ENCODE data around the gene KIF16B. TPM values are rescaled to one million over a fixed set of nuclear protein-coding genes. Genes with fewer than 3 reads are reported as not detected.

KIF16B gene
- total and polyA plus RNA-seq, 7 donors: 18.9 to 49.7 (median 22.4) TPM

- no peaks in the 10 kb centered on the region for H3K4me1 ChIP-seq
Observed at GRCh38 chr20:16427571-16427970, 145.7 kb downstream of the KIF16B start.

GRCh38 chr20:16424780-16425179, 148.5 kb downstream of the KIF16B start:
- Histone ChIP-seq H3K27me3 (no peaks in the 10 kb centered on the region), H3K9me3 (no peaks in the 10 kb centered on the region), H3K36me3 (peaks cover 0 to 73% (median 22%) of the 10 kb centered on the region in 4 donors), H3K4me1 (no peaks in the 10 kb centered on the region), H3K4me3 (no peak overlapping the region), H3K27ac (no peak overlapping the region)
- 64 to 72% methylated on average over 1 of the region's 1 CpG for WGBS, 2 donors
- no peak for DNase-seq
- intact Hi-C loops (cut with DNase I): no loop called here
- TF ChIP-seq CTCF (IDR thresholded peaks at IDR 0.05) (no peak), POLR2AphosphoS5 (IDR thresholded peaks at IDR 0.05) (no peak), EP300 (IDR thresholded peaks at IDR 0.05) (no peak), POLR2A (IDR thresholded peaks at IDR 0.05) (no peak)

More at GRCh38 chr20:16427571-16427970, 145.7 kb downstream of the KIF16B start:
- no peak for TF ChIP-seq POLR2A (IDR thresholded peaks at IDR 0.05)
- no peak for TF ChIP-seq EP300 (IDR thresholded peaks at IDR 0.05)
- no peak for TF ChIP-seq POLR2AphosphoS5 (IDR thresholded peaks at IDR 0.05)
- no peak for TF ChIP-seq CTCF (IDR thresholded peaks at IDR 0.05)
- H3K9me3 ChIP-seq: no peaks in the 10 kb centered on the region
- no peak for DNase-seq
- no peak overlapping the region for H3K27ac ChIP-seq
- H3K4me3 ChIP-seq: no peak overlapping the region
- no peaks in the 10 kb centered on the region for H3K27me3 ChIP-seq
- intact Hi-C loops (cut with DNase I): no loop called here
- WGBS, 2 donors: 93% methylated on average over 2 of the region's 2 CpGs
- peaks cover 0 to 68% (median 22%) of the 10 kb centered on the region in 4 donors for H3K36me3 ChIP-seq

GRCh38 chr20:16423311-16424212, 149.7 kb downstream of the KIF16B start:
- H3K36me3 ChIP-seq: peaks cover 0 to 64% (median 14%) of the 10 kb centered on the region in 4 donors

GRCh38 chr20:16419138-16419715, 154.0 kb downstream of the KIF16B start:
- TF ChIP-seq CTCF (IDR thresholded peaks at IDR 0.05) (no peak), POLR2AphosphoS5 (IDR thresholded peaks at IDR 0.05) (no peak), POLR2A (IDR thresholded peaks at IDR 0.05) (no peak), EP300 (IDR thresholded peaks at IDR 0.05) (no peak)
- no peaks in the 10 kb centered on the region for H3K27me3 ChIP-seq
- DNase-seq: no peak

More at GRCh38 chr20:16423311-16424212, 149.7 kb downstream of the KIF16B start:
- Histone ChIP-seq H3K9me3 (no peaks in the 10 kb centered on the region), H3K27me3 (no peaks in the 10 kb centered on the region), H3K4me1 (no peaks in the 10 kb centered on the region), H3K27ac (no peak overlapping the region), H3K4me3 (no peak overlapping the region)
- TF ChIP-seq POLR2AphosphoS5 (IDR thresholded peaks at IDR 0.05): no peak
- TF ChIP-seq POLR2A (IDR thresholded peaks at IDR 0.05): no peak
- no peak for TF ChIP-seq CTCF (IDR thresholded peaks at IDR 0.05)
- TF ChIP-seq EP300 (IDR thresholded peaks at IDR 0.05): no peak
- intact Hi-C loops (cut with DNase I): no loop called here
- DNase-seq: no peak
- 92 to 93% methylated on average over 4 of the region's 4 CpGs for WGBS, 2 donors

More at GRCh38 chr20:16419138-16419715, 154.0 kb downstream of the KIF16B start:
- WGBS, 2 donors: 94 to 95% methylated on average over 2 of the region's 2 CpGs
- intact Hi-C loops (cut with DNase I): no loop called here
- Histone ChIP-seq H3K36me3 (peaks cover 0 to 32% (median 4%) of the 10 kb centered on the region in 4 donors), H3K9me3 (no peaks in the 10 kb centered on the region), H3K27ac (no peak overlapping the region), H3K4me1 (no peaks in the 10 kb centered on the region), H3K4me3 (no peak overlapping the region)

All from sigmoid colon (tissue), 7 donors.